HG03103 (cell line): Measurements from ENCODE around the gene ILDR2.
A peak's percentile ranks its signal among the peaks of the same experiment; 100 is the strongest.

Experiments used
- ATAC-seq: cut with Tn5 transposase; IDR thresholded peaks from one replicate; pipeline ENCODE4 v1.9.1; 2021; ENCODE audit warnings: low read depth; ENCODE audit not compliant: unreplicated experiment

The ILDR2 gene

GRCh38 chr1:166972826-166973225 is 2.5 kb downstream of the ILDR2 start:
- no peak for ATAC-seq

DNA sequence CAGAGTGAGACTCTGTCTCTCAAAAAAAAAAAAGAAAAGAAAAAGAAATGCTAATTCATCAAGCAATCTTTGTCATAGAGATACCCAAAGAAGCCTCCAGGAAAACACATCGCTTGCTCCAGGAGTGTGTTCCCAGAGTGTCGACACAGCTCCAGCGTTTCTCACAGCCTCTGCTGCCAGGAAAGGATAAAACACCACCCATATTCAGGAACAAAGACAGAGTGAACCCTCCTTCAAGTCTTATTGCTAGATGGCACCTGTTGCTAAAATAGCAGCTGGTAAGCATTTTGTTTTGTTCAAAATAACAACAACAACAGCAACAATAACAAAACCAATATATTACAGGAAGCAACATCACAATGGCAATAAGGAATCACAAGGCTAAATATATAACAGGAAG is 3.1 kb downstream of the ILDR2 start:
- no peak for ATAC-seq

GRCh38 chr1:166971252-166971651 is 4.1 kb downstream of the ILDR2 start:
- ATAC-seq = no peak

GRCh38 chr1:166969074-166969677 is 6.2 kb downstream of the ILDR2 start:
- peak; percentile 59 for ATAC-seq

- no peak for ATAC-seq
Measured at GRCh38 chr1:166960858-166961474, 14.4 kb downstream of the ILDR2 start.

DNA sequence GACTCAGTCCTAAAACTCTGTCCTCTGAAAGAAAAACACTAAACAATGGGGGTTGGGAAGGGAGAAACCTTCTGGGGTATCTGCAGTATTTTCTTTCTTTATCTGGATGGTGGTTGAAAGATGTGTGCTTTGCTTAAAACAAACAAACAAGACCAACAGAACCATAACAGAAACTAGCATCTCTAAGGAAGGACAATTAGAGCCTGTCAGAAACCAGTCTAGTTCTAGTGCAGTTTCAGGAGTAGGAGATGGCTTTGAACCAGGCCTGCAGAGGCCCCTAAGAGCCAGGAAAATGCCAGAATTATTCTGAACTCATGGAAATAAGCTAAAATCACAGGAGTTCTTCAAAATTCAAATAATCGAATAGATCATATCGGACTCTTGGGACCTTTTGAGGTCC is 18.5 kb downstream of the ILDR2 start:
- ATAC-seq = no peak

DNA sequence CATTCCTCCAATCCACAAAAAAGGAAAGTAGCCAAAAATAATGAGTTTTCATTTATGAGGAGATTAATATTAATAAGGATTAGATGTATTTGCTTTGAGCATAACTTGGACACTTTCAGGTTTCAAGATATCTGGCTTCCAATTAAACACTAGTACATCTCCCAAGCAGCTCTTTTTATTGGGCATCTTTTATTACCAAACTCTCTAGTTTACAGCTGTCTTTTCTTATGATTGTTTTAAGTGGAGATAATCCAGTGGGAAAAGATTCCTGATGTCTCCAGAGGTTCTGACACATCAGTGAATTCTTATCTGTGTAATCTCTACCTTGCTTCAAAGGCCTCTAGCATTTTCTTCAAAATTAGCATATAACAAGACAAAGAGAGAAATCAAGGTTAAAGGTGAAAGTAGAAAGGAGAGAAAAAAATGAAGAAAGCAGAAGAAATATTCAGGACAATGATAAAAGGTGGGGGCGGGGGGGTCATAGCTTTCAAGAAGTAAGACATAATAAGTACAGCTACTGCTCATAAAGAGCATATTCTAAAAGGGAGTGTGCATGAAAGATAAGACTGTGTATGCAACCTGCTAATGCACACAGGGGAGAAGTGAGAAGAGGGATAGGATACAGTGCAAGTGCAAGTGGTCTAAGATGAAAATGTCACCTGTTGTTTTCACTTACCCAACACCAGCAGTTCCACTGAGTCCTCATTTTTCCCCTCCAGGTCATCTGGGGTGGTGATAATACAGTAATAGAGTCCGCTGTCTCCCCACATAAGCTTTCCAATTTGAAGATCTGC is 19.1 kb downstream of the ILDR2 start:
- no peak for ATAC-seq

DNA sequence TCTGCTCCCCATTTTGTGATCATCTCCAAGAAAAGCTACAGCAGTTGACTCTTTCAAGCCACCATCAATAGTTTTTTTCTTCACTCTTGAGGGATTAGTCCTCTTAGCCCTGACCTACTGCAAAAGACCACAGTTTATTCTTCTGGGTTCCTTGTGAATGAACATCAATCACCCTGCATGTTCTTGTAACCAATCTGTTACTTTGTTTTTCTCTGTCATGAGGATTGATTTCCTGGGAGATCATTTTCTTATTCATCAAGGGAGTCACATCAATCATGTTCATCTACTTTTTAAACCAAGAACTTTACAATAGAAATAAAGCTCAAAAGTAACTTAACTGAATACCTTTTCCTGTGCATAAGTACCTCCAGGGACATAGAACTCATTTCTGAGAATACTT is 21.8 kb downstream of the ILDR2 start:
- ATAC-seq = no peak

DNA sequence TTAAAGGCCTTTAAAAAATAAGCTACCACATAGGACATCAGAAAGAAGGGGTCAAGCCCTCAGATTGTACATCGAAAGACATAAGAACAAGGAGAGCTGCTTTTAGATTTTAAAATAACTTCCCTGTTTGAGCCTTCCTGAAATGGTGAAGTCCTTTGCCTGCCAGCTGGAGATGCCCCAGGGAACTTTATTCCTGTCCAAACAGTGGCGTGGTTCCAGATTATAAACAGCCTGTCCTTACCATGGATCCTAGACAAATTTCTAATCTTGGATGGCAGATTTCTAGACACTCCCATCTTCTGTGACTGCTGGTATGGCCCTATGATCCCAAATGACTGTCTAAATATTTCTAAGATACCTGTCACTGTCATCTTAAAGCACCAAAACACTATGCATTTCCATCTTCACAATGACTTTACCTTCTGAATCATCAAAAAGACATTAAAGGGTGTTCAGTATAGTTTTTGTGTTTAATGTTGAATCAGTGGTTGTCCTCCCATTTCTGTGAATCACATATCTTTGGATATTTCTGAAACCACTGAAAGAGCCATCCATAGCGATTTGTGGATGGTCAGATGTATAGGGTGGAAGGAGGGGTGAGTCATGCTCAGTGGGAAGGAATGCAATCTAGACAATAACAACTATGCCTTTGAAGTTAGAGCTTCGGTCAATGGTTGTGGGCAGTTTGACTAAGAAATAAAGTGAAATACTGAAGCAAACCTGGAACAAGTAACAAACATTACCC is 23.2 kb downstream of the ILDR2 start:
- ATAC-seq = no peak

- no peak for ATAC-seq
Measured at GRCh38 chr1:166951050-166951449, 24.3 kb downstream of the ILDR2 start.

DNA sequence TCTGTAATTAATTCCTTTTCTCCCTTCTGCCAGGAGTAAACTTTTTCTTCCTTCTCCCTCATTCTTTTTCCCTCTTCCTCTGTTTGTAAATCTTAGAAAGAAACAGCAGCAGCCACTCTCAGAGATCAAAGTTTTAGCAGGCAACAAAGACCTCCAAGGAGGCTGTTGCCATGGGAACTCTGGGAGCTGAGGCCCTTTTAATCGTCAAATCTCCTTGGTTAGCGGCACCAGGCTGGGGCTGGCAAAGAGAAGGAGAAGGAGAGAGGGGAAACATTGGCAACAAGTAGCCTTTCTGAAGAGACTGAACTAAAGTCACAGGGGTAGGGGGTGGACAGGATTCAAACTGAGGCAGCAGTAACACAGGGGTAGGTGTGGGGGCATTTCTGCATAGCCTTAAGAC is 25.2 kb downstream of the ILDR2 start:
- ATAC-seq = no peak

DNA sequence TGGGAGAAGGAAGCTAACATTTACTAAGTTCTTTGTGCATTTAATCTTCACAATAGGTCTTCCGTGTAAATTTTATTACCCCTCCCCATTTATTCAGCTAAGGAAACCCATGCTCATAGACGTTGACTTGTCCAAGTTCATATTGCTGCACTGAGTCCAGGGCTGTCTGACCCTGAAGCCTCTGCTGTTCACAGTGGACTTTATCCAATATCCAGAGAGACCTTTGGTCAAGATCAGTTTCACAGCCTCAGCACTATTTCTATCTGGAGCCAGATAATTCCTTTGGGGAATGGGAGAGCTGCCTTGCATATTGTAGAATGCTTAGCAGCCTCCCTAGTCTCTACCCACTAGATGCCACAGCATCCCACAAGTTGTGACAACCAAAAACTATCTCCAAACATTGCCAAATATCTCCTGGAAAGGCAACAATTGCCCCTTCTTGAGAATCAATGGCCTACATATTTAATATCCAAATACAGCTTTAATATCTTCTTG is 26.4 kb downstream of the ILDR2 start:
- ATAC-seq = no peak

DNA sequence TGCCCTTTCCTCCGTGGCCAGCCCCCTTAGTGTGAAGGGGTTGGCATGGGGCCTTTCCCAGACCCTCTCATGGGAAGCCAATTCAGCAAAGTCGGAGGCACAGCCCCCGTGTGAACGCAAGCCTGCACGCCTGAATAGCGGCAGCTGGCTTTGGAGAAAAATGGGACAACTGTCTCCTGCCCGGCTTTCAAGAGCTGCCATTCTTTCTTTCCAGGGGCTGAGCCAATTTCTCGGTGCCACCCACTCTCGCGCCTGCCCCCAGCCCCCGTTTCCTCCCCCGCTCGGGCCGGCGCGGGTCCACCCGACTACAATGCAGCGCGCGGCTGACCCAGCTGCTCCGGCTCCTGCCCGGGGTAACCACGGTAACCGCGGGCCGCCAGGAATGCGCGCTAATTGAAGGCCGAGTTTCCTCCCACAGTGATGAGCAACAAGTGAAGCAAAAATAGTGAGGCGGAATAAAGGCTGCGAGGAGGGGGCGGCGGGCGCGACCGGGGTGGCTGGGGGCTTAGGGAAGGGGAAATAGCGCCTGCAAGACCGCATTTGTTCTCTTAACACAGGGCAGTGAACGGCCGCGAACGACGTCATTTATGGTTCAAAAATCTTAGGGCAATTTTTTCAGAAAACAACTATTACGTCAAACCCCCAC is 27.8 kb downstream of the ILDR2 start:
- ATAC-seq = no peak

DNA sequence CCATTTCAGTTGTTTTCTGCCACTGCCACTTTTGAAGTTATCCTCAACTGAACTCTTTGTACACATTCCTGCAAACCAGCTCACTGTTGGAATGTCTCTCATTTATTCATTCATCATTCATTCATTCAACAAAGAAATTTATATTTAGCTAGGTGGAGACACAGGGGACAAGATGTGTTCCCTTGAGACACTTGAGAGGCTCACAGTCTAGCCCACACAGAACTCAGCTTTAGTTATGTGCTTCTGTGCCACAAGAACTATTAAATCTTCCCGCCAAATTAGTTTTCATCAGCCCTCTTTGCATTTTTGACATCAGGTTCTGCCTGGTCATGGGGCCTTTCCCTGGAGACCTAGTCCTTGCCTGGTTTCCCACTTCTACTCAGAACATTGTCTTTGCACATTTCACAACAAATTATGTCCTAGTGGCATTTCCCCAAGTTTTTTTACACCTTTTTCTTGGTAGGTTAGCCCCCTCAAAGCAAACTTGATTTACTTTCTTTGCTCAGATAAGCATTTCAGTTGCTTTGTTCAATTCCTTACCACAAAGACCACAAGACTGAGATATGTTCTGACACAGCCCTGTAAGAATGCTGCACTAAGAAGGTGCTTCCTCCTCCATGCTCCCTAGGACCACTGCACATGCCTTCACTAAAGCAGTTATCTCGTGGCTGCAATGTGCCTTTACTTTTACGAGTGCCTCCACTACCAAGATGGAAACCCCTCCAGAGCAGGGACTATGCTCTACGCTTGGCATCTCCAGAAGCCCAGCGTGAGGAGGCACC is 31.0 kb downstream of the ILDR2 start:
- no peak for ATAC-seq

DNA sequence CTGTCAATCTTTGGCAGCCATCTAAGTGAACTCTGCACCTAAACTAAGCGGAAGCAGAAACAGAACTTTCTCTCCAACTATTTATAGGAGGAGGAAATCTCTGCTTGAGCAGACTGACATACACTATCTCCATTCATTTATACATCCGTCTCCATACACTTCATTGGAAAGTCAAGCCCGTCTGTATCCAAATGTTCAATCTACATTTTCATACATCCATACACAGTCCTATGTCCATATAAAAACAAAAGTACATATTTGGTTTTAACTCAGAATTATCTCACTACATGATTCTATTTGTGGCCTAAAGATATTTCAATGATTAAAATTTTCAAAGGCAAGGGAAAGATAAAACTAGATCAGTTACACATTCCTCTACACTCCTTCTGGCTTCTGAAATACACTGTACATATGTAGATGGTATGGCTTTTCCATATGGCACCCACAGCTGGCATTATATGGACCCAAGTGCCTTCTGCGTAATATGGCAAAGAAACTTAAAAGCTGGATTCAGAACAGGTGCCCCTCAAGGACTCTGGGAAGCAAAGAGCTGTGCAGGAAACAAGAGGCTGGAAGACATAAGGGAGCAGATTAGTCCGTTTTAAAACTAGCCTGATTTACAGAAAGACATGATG is 35.5 kb downstream of the ILDR2 start:
- no peak for ATAC-seq

DNA sequence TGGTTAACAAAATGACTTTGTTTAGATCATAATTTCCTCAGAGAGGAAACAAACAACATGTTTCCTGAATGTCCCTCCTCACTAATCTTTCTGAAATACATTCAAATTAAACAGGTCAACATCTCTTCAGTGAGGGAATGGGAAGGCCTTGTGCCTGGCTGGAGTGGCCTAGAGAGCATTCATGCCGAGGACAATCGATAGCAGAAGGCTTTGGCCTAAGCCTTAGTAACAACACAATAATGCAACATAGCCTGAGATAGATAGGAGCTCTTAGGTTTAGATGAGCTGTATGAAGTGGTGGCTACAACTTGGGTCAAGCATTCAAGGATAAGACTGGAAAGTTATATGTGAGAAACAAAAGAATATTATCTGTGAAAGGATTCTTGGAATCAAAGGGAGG is 37.4 kb downstream of the ILDR2 start:
- no peak for ATAC-seq

GRCh38 chr1:166937329-166937728 is 38.0 kb downstream of the ILDR2 start:
- ATAC-seq = no peak

DNA sequence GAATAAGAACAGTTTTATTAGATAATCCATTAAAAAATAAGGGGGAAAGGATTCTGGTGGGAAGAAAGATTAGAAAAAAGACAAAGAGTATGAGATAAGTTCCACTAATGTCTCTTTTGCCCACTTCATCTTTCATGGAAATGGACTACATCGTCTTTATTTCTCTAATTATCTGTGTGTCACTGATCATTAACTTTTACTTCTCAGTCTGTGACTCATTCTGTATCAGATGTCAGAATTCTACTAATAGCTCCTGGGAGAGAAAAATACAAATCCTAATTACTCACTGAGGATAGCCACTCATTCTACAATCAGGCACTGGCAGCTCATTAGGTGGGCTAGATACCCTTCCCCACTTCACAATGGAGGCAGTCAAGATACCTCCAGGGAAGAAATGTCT is 41.7 kb downstream of the ILDR2 start:
- no peak for ATAC-seq

DNA sequence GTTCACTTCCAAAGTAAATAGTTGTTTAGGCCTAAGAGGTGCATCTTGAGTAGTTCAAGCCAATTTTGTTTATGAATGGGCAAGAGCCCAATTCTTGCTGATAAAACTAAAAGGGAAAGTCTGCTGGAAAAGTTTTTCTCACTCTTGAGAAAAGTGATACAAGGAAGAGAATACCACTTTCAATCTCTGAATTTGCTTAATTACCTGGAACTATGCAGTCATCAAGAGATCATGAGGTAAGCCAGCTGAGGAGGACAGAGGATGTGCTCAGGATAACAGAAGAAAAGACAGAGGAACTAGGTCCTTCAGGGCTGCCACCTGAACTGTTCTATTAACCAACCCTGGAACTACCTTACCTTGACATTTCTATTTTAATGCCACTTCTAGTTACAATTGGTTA is 42.2 kb downstream of the ILDR2 start:
- ATAC-seq = no peak
